Mesothelial cell of epicardium (in vitro differentiated cells): ENCODE measurements around the gene ZNF436. TPM values are rescaled to one million over a fixed set of nuclear protein-coding genes. Genes with fewer than 3 reads are reported as not detected.
A peak's percentile ranks its signal among the peaks of the same experiment; 100 is the strongest.

Experiments used
- DNase-seq, 2 experiments: peaks; one replicate each; pipeline ENCODE4 v3.0.0; 2021; ENCODE audit warnings: low spot score in 2 of 2; ENCODE audit not compliant: unreplicated experiment in 2 of 2
- H3K27ac Mint-ChIP-seq: 2 replicates; pipeline ENCODE4 v1.8.0; 2021; ENCODE audit warnings: mixed read lengths
- H3K27me3 Mint-ChIP-seq: 2 replicates; pipeline ENCODE4 v1.8.0; 2021; ENCODE audit warnings: low read depth, mixed read lengths
- H3K36me3 Mint-ChIP-seq: 2 replicates; pipeline ENCODE4 v1.8.0; 2021; ENCODE audit warnings: mixed read lengths
- H3K4me1 Mint-ChIP-seq: 2 replicates; pipeline ENCODE4 v1.8.0; 2021; ENCODE audit warnings: mixed read lengths
- H3K4me3 Mint-ChIP-seq: 2 replicates; pipeline ENCODE4 v1.8.0; 2021; ENCODE audit warnings: mild to moderate bottlenecking, moderate library complexity, mixed read lengths
- H3K9me3 Mint-ChIP-seq: 2 replicates; pipeline ENCODE4 v1.8.0; 2021; ENCODE audit warnings: mixed read lengths
- total RNA-seq: library from RNA; stranded (reverse); gene quantifications from 3 replicates; pipeline ENCODE4 v1.2.1, GENCODE V29; 2021
- TF ChIP-seq, protein P1 (sequence below): fragments of 200-600 bp; sonication (generic); IDR thresholded peaks from one replicate; pipeline ENCODE4 v1.5.0; 2021; ENCODE audit warnings: antibody characterized with exemption; ENCODE audit not compliant: unreplicated experiment

ZNF436 gene
- total RNA-seq, 1 donor from 2014 or later = 33.7 TPM

DNA sequence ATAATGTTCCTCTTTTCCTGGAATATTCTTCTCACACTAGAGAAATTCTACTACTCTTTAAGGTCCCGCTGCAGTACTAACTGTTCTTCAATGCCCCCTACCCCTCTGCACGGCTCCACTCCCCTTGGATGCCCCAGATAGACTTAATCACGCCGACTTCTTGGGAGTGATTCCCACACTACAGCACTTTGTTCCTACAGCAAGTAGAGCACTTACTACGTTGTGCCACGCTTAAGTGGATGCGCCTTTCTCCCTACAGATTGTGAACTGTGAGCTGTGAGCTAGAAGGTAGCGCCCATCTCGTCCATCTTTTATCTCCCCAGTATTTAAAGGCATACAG is 2.2 kb downstream of the ZNF436 start:
- peaks cover 46% of the 10 kb centered on the region for H3K4me1 Mint-ChIP-seq
- H3K36me3 Mint-ChIP-seq = peaks cover 49% of the 10 kb centered on the region
- no peaks in the 10 kb centered on the region for H3K27me3 Mint-ChIP-seq
- DNase-seq = no peak
- TF ChIP-seq, protein P1, sequence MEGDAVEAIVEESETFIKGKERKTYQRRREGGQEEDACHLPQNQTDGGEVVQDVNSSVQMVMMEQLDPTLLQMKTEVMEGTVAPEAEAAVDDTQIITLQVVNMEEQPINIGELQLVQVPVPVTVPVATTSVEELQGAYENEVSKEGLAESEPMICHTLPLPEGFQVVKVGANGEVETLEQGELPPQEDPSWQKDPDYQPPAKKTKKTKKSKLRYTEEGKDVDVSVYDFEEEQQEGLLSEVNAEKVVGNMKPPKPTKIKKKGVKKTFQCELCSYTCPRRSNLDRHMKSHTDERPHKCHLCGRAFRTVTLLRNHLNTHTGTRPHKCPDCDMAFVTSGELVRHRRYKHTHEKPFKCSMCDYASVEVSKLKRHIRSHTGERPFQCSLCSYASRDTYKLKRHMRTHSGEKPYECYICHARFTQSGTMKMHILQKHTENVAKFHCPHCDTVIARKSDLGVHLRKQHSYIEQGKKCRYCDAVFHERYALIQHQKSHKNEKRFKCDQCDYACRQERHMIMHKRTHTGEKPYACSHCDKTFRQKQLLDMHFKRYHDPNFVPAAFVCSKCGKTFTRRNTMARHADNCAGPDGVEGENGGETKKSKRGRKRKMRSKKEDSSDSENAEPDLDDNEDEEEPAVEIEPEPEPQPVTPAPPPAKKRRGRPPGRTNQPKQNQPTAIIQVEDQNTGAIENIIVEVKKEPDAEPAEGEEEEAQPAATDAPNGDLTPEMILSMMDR = no peak
- H3K9me3 Mint-ChIP-seq = peaks cover 21% of the 10 kb centered on the region
- peak overlapping the region; percentile 99 for H3K4me3 Mint-ChIP-seq
- H3K27ac Mint-ChIP-seq = peak overlapping the region; percentile 100

DNA sequence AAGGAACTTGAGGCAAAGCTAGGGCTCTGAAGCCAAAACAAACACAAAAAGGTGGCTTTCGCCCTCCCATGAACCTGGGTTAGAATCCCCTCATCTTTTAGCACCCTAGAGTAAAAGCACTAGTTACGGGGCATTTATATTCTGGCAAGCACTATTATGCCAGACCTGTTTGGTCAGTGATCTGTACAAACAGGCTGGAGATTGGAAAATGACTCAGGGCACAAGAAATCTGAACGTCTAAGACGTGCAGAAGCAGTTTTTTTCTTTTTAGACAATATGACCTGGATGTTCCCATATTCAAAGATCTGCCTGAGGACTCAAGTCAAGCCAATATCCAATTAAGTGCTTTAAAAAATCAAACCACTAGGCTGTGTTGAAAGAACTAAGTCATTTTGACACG is 3.0 kb downstream of the ZNF436 start:
- peaks cover 28% of the 10 kb centered on the region for H3K9me3 Mint-ChIP-seq
- H3K27ac Mint-ChIP-seq = peak overlapping the region; percentile 62
- peaks cover 38% of the 10 kb centered on the region for H3K4me1 Mint-ChIP-seq
- no peak for DNase-seq
- no peaks in the 10 kb centered on the region for H3K27me3 Mint-ChIP-seq
- TF ChIP-seq, protein P1 = no peak
- H3K4me3 Mint-ChIP-seq = peak overlapping the region; percentile 99
- H3K36me3 Mint-ChIP-seq = peaks cover 57% of the 10 kb centered on the region

DNA sequence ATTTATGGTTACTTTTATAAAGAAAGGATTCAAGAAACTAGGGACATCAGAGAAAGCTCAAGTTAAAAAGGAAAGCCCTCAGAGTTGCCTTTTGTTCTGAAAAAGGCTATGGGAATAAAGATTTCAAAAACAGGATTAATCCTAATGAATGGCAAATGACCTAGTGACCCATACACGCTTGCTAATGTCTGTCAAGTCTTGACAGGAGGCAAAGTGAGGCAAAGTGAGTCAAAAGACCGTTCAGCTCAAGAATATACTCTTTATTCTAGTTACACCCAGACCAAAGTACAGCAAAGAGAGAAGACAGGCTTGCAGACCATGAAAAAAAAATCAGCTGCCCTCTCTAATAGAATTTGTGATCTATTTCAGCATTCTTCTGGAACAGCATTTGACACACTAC is 3.5 kb downstream of the ZNF436 start:
- Mint-ChIP-seq H3K9me3 (peaks cover 32% of the 10 kb centered on the region), H3K27me3 (no peaks in the 10 kb centered on the region), H3K36me3 (peaks cover 62% of the 10 kb centered on the region), H3K27ac (peak overlapping the region; percentile 62), H3K4me1 (peaks cover 34% of the 10 kb centered on the region), H3K4me3 (no peak overlapping the region)
- DNase-seq = no peak
- TF ChIP-seq, protein P1 = no peak

DNA sequence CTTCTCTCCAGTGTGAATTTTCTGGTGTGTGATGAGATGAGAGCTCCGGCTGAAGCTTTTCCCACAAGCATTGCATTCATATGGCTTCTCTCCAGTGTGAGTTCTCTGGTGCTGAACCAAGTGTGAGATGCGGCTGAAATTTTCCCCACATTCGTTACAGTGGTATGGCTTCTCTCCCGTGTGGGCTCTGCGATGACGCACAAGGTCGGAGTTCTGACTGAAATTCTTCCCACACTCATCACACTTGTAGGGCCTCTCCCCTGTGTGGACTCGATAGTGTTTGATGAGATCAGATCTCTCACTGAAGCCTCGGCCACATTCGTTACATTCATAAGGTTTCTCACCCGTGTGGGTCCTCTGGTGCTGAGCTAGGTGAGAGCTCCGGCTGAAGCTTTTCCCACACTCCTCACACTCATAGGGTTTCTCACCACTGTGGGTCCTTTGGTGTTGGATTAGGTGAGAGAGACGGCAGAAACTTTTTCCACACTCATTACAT is 7.4 kb downstream of the ZNF436 start:
- TF ChIP-seq, protein P1 = no peak
- Mint-ChIP-seq H3K4me1 (peaks cover 11% of the 10 kb centered on the region), H3K27me3 (no peaks in the 10 kb centered on the region), H3K9me3 (peaks cover 62% of the 10 kb centered on the region), H3K27ac (no peak overlapping the region), H3K4me3 (no peak overlapping the region), H3K36me3 (peaks cover 88% of the 10 kb centered on the region)
- DNase-seq = no peak

DNA sequence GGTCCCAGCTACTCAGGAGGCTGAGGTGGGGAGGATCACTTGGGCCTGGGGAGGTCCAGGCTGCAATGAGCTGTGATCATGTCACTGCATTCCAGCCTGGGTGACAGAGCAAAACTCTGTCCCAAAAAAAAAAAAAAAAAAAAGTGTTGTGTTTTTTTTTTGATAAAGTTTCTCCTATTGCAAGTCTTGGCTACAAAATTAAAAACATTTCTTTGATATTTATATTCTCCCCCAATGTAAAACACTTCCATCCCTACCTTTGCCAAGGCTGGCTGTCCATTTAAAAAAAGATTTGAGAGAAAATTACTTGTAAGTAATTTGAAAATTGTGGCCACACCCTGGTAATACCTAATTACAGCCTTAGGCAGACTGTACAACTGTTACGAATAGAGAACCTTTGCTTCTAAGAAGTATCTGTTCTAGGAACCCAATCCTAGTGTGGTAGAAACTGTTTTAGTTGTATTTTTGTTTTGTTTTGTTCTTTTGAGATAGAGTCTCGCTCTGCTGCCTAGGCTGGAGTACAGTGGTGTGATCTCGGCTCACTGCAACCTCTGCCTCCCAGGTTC is 11.2 kb downstream of the ZNF436 start:
- Mint-ChIP-seq H3K36me3 (peaks cover 59% of the 10 kb centered on the region), H3K27ac (no peak overlapping the region), H3K4me1 (no peaks in the 10 kb centered on the region), H3K9me3 (peaks cover 49% of the 10 kb centered on the region), H3K27me3 (no peaks in the 10 kb centered on the region), H3K4me3 (no peak overlapping the region)
- no peak for DNase-seq
- TF ChIP-seq, protein P1 = no peak
